Ascending aorta (tissue), 2 donors: ENCODE results near the gene SYNDIG1L. TPM values are rescaled to one million over a fixed set of nuclear protein-coding genes. Genes with fewer than 3 reads are reported as not detected.
"Not testable (repeated sequence)": the region's sequence is repeated elsewhere in the genome, so short reads cannot be mapped to it uniquely, and the experiment has no call there.

Source experiments
- DNase-seq, 2 donors: peaks; one replicate each; pipeline ENCODE4 v3.0.0-alpha.2; 2019; ENCODE audit warnings: low spot score in 2 of 2
- H3K27ac ChIP-seq, 2 donors: fragments of 200-600 bp; sonication (generic); one replicate each; pipeline ENCODE4 v1.5.1; 2016 to 2017; ENCODE audit warnings: mild to moderate bottlenecking in 1 of 2
- H3K27me3 ChIP-seq: fragments of 200-600 bp; sonication (generic); one replicate; pipeline ENCODE4 v1.5.1; 2017
- H3K36me3 ChIP-seq, 2 donors: fragments of 200-600 bp; sonication (generic); one replicate each; pipeline ENCODE4 v1.5.1; 2016
- H3K4me1 ChIP-seq, 2 donors: fragments of 200-600 bp; sonication (generic); one replicate each; pipeline ENCODE4 v1.5.1; 2016 to 2017; ENCODE audit warnings: mild to moderate bottlenecking in 1 of 2
- H3K4me3 ChIP-seq, 2 donors: fragments of 200-600 bp; sonication (generic); one replicate each; pipeline ENCODE4 v1.5.1; 2016 to 2017; ENCODE audit warnings: mild to moderate bottlenecking in 1 of 2
- H3K9me3 ChIP-seq, 2 donors: fragments of 200-600 bp; sonication (generic); one replicate each; pipeline ENCODE4 v1.5.1; 2016
- intact Hi-C: fragments of 100-400 bp; cut with DNase I; formaldehyde crosslinking; loops from one replicate; pipeline ENCODE4 v1.15.1; 2023
- total RNA-seq: library from RNA; depleted of rRNA; stranded (reverse); fragments of >200 nt; gene quantifications from one replicate; pipeline ENCODE4 v1.1.0, GENCODE V29; 2016
- TF ChIP-seq, protein P1 (sequence below), 3 experiments: fragments of 200-600 bp in 2 of 3; fragments of 450-650 bp in 1 of 3; sonication (generic) in 2 of 3; IDR thresholded peaks; one replicate each; pipeline ENCODE4 v1.5.1; 2016 to 2019; ENCODE audit warnings: antibody characterized with exemption in 3 of 3, mild to moderate bottlenecking in 1 of 3, moderate library complexity in 1 of 3

Gene SYNDIG1L
- total RNA-seq, 1 donor from 2014 or later, result not detected

- Histone ChIP-seq H3K4me1 (no peaks in the 10 kb centered on the region), H3K27ac (no peak overlapping the region), H3K27me3 (no peaks in the 10 kb centered on the region), H3K36me3 (no peaks in the 10 kb centered on the region), H3K9me3 (no peaks in the 10 kb centered on the region), H3K4me3 (no peak overlapping the region)
- intact Hi-C loops, result no loop called here
- DNase-seq, result no peak
- TF ChIP-seq, protein P1, sequence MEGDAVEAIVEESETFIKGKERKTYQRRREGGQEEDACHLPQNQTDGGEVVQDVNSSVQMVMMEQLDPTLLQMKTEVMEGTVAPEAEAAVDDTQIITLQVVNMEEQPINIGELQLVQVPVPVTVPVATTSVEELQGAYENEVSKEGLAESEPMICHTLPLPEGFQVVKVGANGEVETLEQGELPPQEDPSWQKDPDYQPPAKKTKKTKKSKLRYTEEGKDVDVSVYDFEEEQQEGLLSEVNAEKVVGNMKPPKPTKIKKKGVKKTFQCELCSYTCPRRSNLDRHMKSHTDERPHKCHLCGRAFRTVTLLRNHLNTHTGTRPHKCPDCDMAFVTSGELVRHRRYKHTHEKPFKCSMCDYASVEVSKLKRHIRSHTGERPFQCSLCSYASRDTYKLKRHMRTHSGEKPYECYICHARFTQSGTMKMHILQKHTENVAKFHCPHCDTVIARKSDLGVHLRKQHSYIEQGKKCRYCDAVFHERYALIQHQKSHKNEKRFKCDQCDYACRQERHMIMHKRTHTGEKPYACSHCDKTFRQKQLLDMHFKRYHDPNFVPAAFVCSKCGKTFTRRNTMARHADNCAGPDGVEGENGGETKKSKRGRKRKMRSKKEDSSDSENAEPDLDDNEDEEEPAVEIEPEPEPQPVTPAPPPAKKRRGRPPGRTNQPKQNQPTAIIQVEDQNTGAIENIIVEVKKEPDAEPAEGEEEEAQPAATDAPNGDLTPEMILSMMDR (IDR thresholded peaks at IDR 0.05), result no peak
These were observed 31.5 kb downstream of the SYNDIG1L start for GRCh38 chr14:74394549-74394948.

- TF ChIP-seq, protein P1 (IDR thresholded peaks at IDR 0.05), result no peak
- H3K27me3 ChIP-seq, result no peaks in the 10 kb centered on the region
These were observed 33.1 kb downstream of the SYNDIG1L start for GRCh38 chr14:74392616-74393570.

DNA sequence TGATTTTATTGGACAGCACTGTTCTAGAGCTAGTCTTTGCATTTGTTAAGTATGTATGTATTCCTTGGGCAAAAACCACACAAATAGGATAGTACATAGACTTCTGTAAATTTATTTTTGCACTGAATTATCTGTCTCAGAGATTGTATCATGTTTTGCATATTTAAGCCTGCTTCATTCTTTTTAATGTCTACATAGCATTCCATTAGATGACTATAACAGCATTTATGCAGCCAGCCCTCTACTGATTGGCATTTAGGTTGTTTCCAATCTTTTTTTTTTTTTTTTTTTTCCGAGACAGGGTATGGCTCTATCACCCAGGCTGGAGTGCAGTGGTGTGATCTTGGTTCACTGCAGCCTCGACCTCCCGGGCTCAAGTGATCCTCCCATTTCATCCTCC, 34.5 kb downstream of the SYNDIG1L start:
- H3K9me3 ChIP-seq, result no peaks in the 10 kb centered on the region
- H3K36me3 ChIP-seq, result no peaks in the 10 kb centered on the region
- no peak for DNase-seq
- H3K27me3 ChIP-seq, result no peaks in the 10 kb centered on the region
- TF ChIP-seq, protein P1 (IDR thresholded peaks at IDR 0.05), result no peak
- H3K4me3 ChIP-seq, result no peak overlapping the region
- intact Hi-C loops, result no loop called here
- H3K4me1 ChIP-seq, result no peaks in the 10 kb centered on the region
- H3K27ac ChIP-seq, result no peak overlapping the region

More at GRCh38 chr14:74392616-74393570, 33.1 kb downstream of the SYNDIG1L start:
- no peak overlapping the region for H3K4me3 ChIP-seq
- no peak overlapping the region for H3K27ac ChIP-seq
- intact Hi-C loops, result no loop called here
- DNase-seq, result no peak
- H3K36me3 ChIP-seq, result no peaks in the 10 kb centered on the region
- H3K9me3 ChIP-seq, result no peaks in the 10 kb centered on the region
- no peaks in the 10 kb centered on the region for H3K4me1 ChIP-seq

DNA sequence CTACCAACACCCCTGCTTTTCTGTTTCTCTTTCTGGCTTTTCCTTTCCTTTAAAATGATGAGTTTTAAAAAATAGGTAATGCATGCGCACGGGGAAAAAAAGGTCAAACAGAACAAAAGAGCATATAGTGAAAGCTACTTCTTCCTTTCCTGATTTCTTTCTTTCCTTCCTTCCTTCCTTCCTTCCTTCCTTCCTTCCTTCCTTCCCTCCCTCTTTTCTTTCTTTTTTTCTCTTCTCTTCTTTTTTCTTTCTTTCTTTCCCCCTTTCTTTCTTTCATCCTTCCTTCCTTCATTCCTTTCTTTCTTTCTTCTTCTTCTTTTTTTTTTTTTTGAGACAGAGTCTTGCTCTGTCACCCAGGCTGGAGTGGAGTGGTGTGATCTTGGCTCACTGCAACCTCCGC, 35.5 kb downstream of the SYNDIG1L start:
- H3K4me3 ChIP-seq, H3K27me3 ChIP-seq, H3K9me3 ChIP-seq, DNase-seq, H3K4me1 ChIP-seq, H3K36me3 ChIP-seq, H3K27ac ChIP-seq, intact Hi-C loops: not testable (repeated sequence)

- TF ChIP-seq, protein P1 (IDR thresholded peaks at IDR 0.05), result no peak
- Histone ChIP-seq H3K27ac (no peak overlapping the region), H3K9me3 (no peaks in the 10 kb centered on the region), H3K36me3 (no peaks in the 10 kb centered on the region), H3K27me3 (no peaks in the 10 kb centered on the region), H3K4me3 (no peak overlapping the region), H3K4me1 (no peaks in the 10 kb centered on the region)
- no peak for DNase-seq
- intact Hi-C loops, result no loop called here
These were observed 36.0 kb downstream of the SYNDIG1L start for GRCh38 chr14:74389980-74390379.

DNA sequence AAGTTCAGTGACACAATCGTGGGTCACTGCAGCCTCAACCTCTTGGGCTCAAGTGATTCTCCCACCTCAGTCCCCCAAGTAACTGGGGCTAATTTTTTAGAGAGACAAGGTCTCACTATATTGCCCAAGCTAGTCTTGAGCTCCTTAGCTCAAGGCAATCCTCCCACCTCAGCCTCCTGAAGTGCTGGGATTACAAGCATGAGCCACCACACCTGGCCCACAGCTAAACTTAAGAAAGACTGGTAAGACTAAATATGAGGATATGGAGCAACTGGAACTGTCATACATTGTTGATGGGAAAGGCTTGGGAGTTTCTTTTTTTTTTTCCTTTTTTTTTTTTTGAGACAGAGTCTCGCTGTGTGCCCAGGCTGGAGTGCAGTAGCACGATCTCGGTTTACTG, 43.8 kb downstream of the SYNDIG1L start:
- intact Hi-C loops, result no loop called here
- H3K4me1 ChIP-seq, result no peaks in the 10 kb centered on the region
- no peak overlapping the region for H3K27ac ChIP-seq
- TF ChIP-seq, protein P1 (IDR thresholded peaks at IDR 0.05), result no peak
- H3K27me3 ChIP-seq, result no peaks in the 10 kb centered on the region
- H3K36me3 ChIP-seq, result no peaks in the 10 kb centered on the region
- DNase-seq, result no peak
- H3K4me3 ChIP-seq, result no peak overlapping the region
- no peaks in the 10 kb centered on the region for H3K9me3 ChIP-seq

- H3K4me1 ChIP-seq, H3K27me3 ChIP-seq, DNase-seq, H3K27ac ChIP-seq, H3K4me3 ChIP-seq, H3K9me3 ChIP-seq, H3K36me3 ChIP-seq, intact Hi-C loops: not testable (repeated sequence)
These were observed 44.4 kb downstream of the SYNDIG1L start for GRCh38 chr14:74381571-74381970.
